HEK293 (cell line): ENCODE data around the gene FES.

ENCODE experiments used
- CTCF ChIA-PET: fragments of 350-600 bp; formaldehyde crosslinking; extraction: SDS; loops from one replicate; lab custom pipeline; 2021; ENCODE audit warnings: antibody characterized with exemption; lab: Yijun Ruan, JAX
- POLR2A ChIA-PET: fragments of 300-600 bp; formaldehyde crosslinking; extraction: SDS; loops from one replicate; lab custom pipeline; 2020; ENCODE audit warnings: antibody characterized with exemption, inconsistent platforms; lab: Yijun Ruan, JAX
- H3K27ac ChIP-seq: fragments of 200-500 bp; sonication (Bioruptor generic); 2 replicates; pipeline ENCODE4 v1.5.1; 2014; ENCODE audit warnings: low read depth, low read length, control low read depth, inconsistent platforms; ENCODE audit errors: extremely low read depth
- H3K36me3 ChIP-seq, 2 experiments: fragments of 200-500 bp in 1 of 2; sonication (Bioruptor generic) in 1 of 2; 1 replicate in 1 of 2; 2 replicates in 1 of 2; pipeline ENCODE4 v1.5.1; 2014 to 2017; ENCODE audit warnings: inconsistent platforms in 2 of 2, low read length in 2 of 2; ENCODE audit not compliant: control insufficient read depth in 2 of 2, insufficient read depth in 1 of 2
- H3K4me1 ChIP-seq: fragments of 200-500 bp; sonication (Bioruptor generic); 2 replicates; pipeline ENCODE4 v1.5.1; 2014; ENCODE audit warnings: mild to moderate bottlenecking, low read length, inconsistent platforms; ENCODE audit not compliant: control insufficient read depth, insufficient read depth
- H3K4me3 ChIP-seq: 2 replicates; pipeline ENCODE4 v1.5.1; 2011; ENCODE audit warnings: low read depth, mild to moderate bottlenecking, control low read depth, low read length, moderate library complexity
- H3K9me3 ChIP-seq: fragments of 200-500 bp; sonication (Bioruptor generic); 2 replicates; pipeline ENCODE4 v1.5.1; 2014; ENCODE audit warnings: low read depth, low read length, inconsistent platforms; ENCODE audit not compliant: control insufficient read depth, insufficient read depth
- GLI2 ChIP-seq: fragments of 450-650 bp; formaldehyde crosslinking; IDR thresholded peaks from 2 replicates; pipeline ENCODE4; 2017; ENCODE audit warnings: missing biosample characterization, missing genetic modification characterization, low read depth, borderline replicate concordance
- GLI4 ChIP-seq: fragments of 450-650 bp; formaldehyde crosslinking; IDR thresholded peaks from 2 replicates; pipeline ENCODE4 v1.5.1; 2016; ENCODE audit warnings: missing biosample characterization, missing genetic modification characterization
- HOXA7 ChIP-seq: sonication (generic); formaldehyde crosslinking; IDR thresholded peaks from 2 replicates; pipeline ENCODE4 v1.8.1; 2022; ENCODE audit warnings: missing genetic modification reagents, borderline replicate concordance
- KLF17 ChIP-seq: fragments of 450-650 bp; formaldehyde crosslinking; IDR thresholded peaks from 2 replicates; pipeline ENCODE4 v1.5.1; 2016; ENCODE audit warnings: missing biosample characterization, missing genetic modification characterization
- RBAK ChIP-seq: fragments of 450-650 bp; formaldehyde crosslinking; IDR thresholded peaks from 2 replicates; pipeline ENCODE4 v1.5.1; 2016; ENCODE audit warnings: missing biosample characterization, missing genetic modification characterization
- SCRT2 ChIP-seq: fragments of 450-650 bp; formaldehyde crosslinking; IDR thresholded peaks from 2 replicates; pipeline ENCODE4 v1.5.1; 2016; ENCODE audit warnings: missing biosample characterization, missing genetic modification characterization
- SP2 ChIP-seq: fragments of 450-650 bp; formaldehyde crosslinking; IDR thresholded peaks from 2 replicates; pipeline ENCODE4 v1.5.1; 2016; ENCODE audit warnings: missing biosample characterization, missing genetic modification characterization
- WT1 ChIP-seq: fragments of 450-650 bp; formaldehyde crosslinking; IDR thresholded peaks from 2 replicates; pipeline ENCODE4 v1.5.1; 2016; ENCODE audit warnings: missing biosample characterization, missing genetic modification characterization
- ZBTB21 ChIP-seq: fragments of 450-650 bp; formaldehyde crosslinking; IDR thresholded peaks from 2 replicates; pipeline ENCODE4 v1.5.1; 2017; ENCODE audit warnings: missing biosample characterization, missing genetic modification characterization
- ZBTB49 ChIP-seq: fragments of 450-650 bp; formaldehyde crosslinking; IDR thresholded peaks from 2 replicates; pipeline ENCODE4 v1.5.1; 2016; ENCODE audit warnings: missing biosample characterization, missing genetic modification characterization, low read depth
- ZEB2 ChIP-seq: fragments of 450-650 bp; formaldehyde crosslinking; IDR thresholded peaks from 2 replicates; pipeline ENCODE4 v1.5.1; 2016; ENCODE audit warnings: missing biosample characterization, missing genetic modification characterization
- ZFP37 ChIP-seq: fragments of 450-650 bp; formaldehyde crosslinking; IDR thresholded peaks from 2 replicates; pipeline ENCODE4 v1.5.1; 2016; ENCODE audit warnings: missing biosample characterization, missing genetic modification characterization
- ZIC2 ChIP-seq: fragments of 450-650 bp; formaldehyde crosslinking; IDR thresholded peaks from 2 replicates; pipeline ENCODE4 v1.5.1; 2016; ENCODE audit warnings: missing biosample characterization, missing genetic modification characterization
- ZNF248 ChIP-seq: fragments of 450-650 bp; formaldehyde crosslinking; IDR thresholded peaks from 2 replicates; pipeline ENCODE4 v1.5.1; 2017; ENCODE audit warnings: missing biosample characterization, missing genetic modification characterization
- ZNF302 ChIP-seq: fragments of 450-650 bp; formaldehyde crosslinking; IDR thresholded peaks from 2 replicates; pipeline ENCODE4 v1.5.1; 2016; ENCODE audit warnings: missing biosample characterization, missing genetic modification characterization, low read depth
- ZNF335 ChIP-seq: fragments of 450-650 bp; formaldehyde crosslinking; conservative IDR thresholded peaks from 2 replicates; pipeline ENCODE4 v1.5.1; 2016; ENCODE audit warnings: missing biosample characterization, missing genetic modification characterization
- ZNF404 ChIP-seq: fragments of 450-650 bp; formaldehyde crosslinking; IDR thresholded peaks from 2 replicates; pipeline ENCODE4 v1.5.1; 2017; ENCODE audit warnings: missing biosample characterization, missing genetic modification characterization
- ZNF416 ChIP-seq: fragments of 450-650 bp; formaldehyde crosslinking; IDR thresholded peaks from 2 replicates; pipeline ENCODE4 v1.5.1; 2016; ENCODE audit warnings: missing biosample characterization, missing genetic modification characterization
- ZNF426 ChIP-seq: fragments of 450-650 bp; formaldehyde crosslinking; IDR thresholded peaks from 2 replicates; pipeline ENCODE4 v1.5.1; 2017; ENCODE audit warnings: missing biosample characterization, missing genetic modification characterization, mild to moderate bottlenecking, inconsistent platforms, moderate library complexity
- ZNF548 ChIP-seq: fragments of 450-650 bp; formaldehyde crosslinking; IDR thresholded peaks from 2 replicates; pipeline ENCODE4 v1.5.1; 2016; ENCODE audit warnings: missing biosample characterization, missing genetic modification characterization
- ZNF555 ChIP-seq: fragments of 450-650 bp; formaldehyde crosslinking; conservative IDR thresholded peaks from 2 replicates; pipeline ENCODE4 v1.5.1; 2017; ENCODE audit warnings: missing biosample characterization, mild to moderate bottlenecking, missing genetic modification characterization, inconsistent platforms
- ZNF560 ChIP-seq: fragments of 450-650 bp; formaldehyde crosslinking; IDR thresholded peaks from 2 replicates; pipeline ENCODE4 v1.5.1; 2017; ENCODE audit warnings: missing biosample characterization, missing genetic modification characterization, borderline replicate concordance
- ZNF585B ChIP-seq: fragments of 450-650 bp; formaldehyde crosslinking; IDR thresholded peaks from 2 replicates; pipeline ENCODE4 v1.5.1; 2016; ENCODE audit warnings: missing biosample characterization, missing genetic modification characterization
- ZNF670 ChIP-seq: fragments of 450-650 bp; formaldehyde crosslinking; IDR thresholded peaks from 2 replicates; pipeline ENCODE4 v1.5.1; 2016; ENCODE audit warnings: missing biosample characterization, missing genetic modification characterization, low read depth
- ZNF701 ChIP-seq: fragments of 450-650 bp; formaldehyde crosslinking; IDR thresholded peaks from 2 replicates; pipeline ENCODE4 v1.5.1; 2016; ENCODE audit warnings: missing biosample characterization, missing genetic modification characterization
- ZNF791 ChIP-seq: fragments of 450-650 bp; formaldehyde crosslinking; IDR thresholded peaks from 2 replicates; pipeline ENCODE4 v1.5.1; 2016; ENCODE audit warnings: missing biosample characterization, missing genetic modification characterization
- ZNF792 ChIP-seq: fragments of 450-650 bp; formaldehyde crosslinking; IDR thresholded peaks from 2 replicates; pipeline ENCODE4 v1.5.1; 2016; ENCODE audit warnings: missing biosample characterization, missing genetic modification characterization
- TF ChIP-seq, protein P1 (sequence below): fragments of 450-650 bp; formaldehyde crosslinking; IDR thresholded peaks from 2 replicates; pipeline ENCODE4 v1.5.1; 2016; ENCODE audit warnings: missing biosample characterization, missing genetic modification characterization
- TF ChIP-seq, protein P2 (sequence below): fragments of 450-650 bp; formaldehyde crosslinking; IDR thresholded peaks from 2 replicates; pipeline ENCODE4 v1.5.1; 2016; ENCODE audit warnings: missing biosample characterization, missing genetic modification characterization
- TF ChIP-seq, protein P3 (sequence below): fragments of 450-650 bp; formaldehyde crosslinking; IDR thresholded peaks from 2 replicates; pipeline ENCODE4 v1.5.1; 2016; ENCODE audit warnings: missing biosample characterization, missing genetic modification characterization

Gene FES

DNA sequence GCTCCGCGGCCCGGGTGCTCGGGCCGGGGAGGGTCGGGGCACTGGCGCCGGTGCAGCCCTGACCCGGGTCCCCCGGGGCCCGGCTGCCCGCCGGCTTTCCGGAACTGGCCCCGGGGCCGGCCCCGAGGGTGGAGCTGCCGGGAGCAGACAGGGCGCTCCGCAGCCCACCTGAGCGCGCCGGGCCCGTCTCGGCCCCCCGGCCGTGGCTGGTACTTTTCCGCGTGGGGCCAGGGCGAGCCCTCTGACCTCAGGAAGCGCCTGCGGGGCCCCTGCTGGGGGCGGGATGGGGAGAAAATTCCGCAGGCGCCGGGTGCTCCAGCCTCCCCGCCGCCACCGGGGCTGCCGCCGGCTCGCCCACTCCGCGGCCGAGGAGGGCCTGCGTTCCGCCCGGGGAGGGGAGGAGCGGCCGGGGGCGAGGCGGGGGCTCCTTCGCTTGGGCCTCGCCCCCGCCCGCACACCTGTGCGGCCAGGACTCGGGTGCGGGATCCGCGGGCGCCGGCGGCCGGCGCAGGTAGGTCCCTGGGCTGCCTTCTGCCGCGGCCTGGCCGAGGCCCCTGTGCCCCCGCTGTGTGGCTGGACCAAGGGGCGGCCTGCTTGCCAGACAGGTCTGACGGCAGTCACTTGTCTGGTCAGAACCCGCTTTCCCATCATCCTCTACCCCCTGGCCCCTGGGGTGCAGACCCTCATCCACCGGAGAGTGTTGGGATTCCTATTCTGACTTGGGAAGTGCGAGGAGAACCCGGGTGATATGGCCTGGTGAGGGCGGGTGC lies 12.4 kb upstream of the FES start:
- ChIA-PET POLR2A (interaction anchor here (0.7 to 3.0 kb wide), 3 partner anchors 12 to 154 kb away, joined by 3 to 16 read pairs (median 3); partner anchors contain the start of genes BLM and FES), CTCF (interaction anchor here (0.6 kb wide), 1 partner anchor 460 kb away, joined by 3 read pairs; no protein-coding TSS in a partner anchor)
- H3K27ac ChIP-seq = peak overlapping the region; percentile 96
- peak overlapping the region; percentile 75 for H3K4me3 ChIP-seq
- peaks cover 46% of the 10 kb centered on the region for H3K4me1 ChIP-seq
- H3K36me3 ChIP-seq = peaks cover 4 to 20% of the 10 kb centered on the region in 2 experiments
- no peaks in the 10 kb centered on the region for H3K9me3 ChIP-seq
- TF ChIP-seq GLI2 (no peak), ZNF555 (tag by site-specific recombination) (no peak), ZBTB21 (tag by site-specific recombination) (no peak), ZNF701 (no peak), WT1 (no peak), ZBTB49 (tag by site-specific recombination) (no peak), KLF17 (tag by site-specific recombination) (no peak), SP2 (tag by site-specific recombination) (peak; percentile 26; the same call in 1 of the 2 replicates), HOXA7 (CRISPR knock-in tag) (no peak), ZNF335 (peak; percentile 66), SCRT2 (tag by site-specific recombination) (no peak), ZNF792 (tag by site-specific recombination) (no peak), ZNF416 (tag by site-specific recombination) (no peak), ZIC2 (tag by site-specific recombination) (no peak), ZNF670 (no peak), ZNF548 (no peak), ZFP37 (no peak), RBAK (tag by site-specific recombination) (no peak), ZEB2 (no peak), GLI4 (tag by site-specific recombination) (no peak), ZNF585B (tag by site-specific recombination) (no peak), ZNF248 (tag by site-specific recombination) (no peak), ZNF791 (tag by site-specific recombination) (no peak), ZNF302 (tag by site-specific recombination) (no peak), ZNF560 (tag by site-specific recombination) (no peak), ZNF404 (no peak), ZNF426 (tag by site-specific recombination) (no peak)
- TF ChIP-seq, protein P1, sequence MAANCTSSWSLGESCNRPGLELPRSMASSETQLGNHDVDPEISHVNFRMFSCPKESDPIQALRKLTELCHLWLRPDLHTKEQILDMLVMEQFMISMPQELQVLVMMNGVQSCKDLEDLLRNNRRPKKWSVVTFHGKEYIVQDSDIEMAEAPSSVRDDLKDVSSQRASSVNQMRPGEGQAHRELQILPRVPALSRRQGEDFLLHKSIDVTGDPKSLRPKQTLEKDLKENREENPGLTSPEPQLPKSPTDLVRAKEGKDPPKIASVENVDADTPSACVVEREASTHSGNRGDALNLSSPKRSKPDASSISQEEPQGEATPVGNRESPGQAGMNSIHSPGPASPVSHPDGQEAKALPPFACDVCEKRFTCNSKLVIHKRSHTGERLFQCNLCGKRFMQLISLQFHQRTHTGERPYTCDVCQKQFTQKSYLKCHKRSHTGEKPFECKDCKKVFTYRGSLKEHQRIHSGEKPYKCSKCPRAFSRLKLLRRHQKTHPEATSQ = no peak
- TF ChIP-seq, protein P2, sequence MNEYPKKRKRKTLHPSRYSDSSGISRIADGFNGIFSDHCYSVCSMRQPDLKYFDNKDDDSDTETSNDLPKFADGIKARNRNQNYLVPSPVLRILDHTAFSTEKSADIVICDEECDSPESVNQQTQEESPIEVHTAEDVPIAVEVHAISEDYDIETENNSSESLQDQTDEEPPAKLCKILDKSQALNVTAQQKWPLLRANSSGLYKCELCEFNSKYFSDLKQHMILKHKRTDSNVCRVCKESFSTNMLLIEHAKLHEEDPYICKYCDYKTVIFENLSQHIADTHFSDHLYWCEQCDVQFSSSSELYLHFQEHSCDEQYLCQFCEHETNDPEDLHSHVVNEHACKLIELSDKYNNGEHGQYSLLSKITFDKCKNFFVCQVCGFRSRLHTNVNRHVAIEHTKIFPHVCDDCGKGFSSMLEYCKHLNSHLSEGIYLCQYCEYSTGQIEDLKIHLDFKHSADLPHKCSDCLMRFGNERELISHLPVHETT (tag by site-specific recombination) = no peak
- TF ChIP-seq, protein P3, sequence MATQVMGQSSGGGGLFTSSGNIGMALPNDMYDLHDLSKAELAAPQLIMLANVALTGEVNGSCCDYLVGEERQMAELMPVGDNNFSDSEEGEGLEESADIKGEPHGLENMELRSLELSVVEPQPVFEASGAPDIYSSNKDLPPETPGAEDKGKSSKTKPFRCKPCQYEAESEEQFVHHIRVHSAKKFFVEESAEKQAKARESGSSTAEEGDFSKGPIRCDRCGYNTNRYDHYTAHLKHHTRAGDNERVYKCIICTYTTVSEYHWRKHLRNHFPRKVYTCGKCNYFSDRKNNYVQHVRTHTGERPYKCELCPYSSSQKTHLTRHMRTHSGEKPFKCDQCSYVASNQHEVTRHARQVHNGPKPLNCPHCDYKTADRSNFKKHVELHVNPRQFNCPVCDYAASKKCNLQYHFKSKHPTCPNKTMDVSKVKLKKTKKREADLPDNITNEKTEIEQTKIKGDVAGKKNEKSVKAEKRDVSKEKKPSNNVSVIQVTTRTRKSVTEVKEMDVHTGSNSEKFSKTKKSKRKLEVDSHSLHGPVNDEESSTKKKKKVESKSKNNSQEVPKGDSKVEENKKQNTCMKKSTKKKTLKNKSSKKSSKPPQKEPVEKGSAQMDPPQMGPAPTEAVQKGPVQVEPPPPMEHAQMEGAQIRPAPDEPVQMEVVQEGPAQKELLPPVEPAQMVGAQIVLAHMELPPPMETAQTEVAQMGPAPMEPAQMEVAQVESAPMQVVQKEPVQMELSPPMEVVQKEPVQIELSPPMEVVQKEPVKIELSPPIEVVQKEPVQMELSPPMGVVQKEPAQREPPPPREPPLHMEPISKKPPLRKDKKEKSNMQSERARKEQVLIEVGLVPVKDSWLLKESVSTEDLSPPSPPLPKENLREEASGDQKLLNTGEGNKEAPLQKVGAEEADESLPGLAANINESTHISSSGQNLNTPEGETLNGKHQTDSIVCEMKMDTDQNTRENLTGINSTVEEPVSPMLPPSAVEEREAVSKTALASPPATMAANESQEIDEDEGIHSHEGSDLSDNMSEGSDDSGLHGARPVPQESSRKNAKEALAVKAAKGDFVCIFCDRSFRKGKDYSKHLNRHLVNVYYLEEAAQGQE (tag by site-specific recombination) = no peak
